Peyer's patch (tissue), 4 donors: ENCODE measurements around the gene ARL17A. TPM values are rescaled to one million over a fixed set of nuclear protein-coding genes. Genes with fewer than 3 reads are reported as not detected.
"Not testable (repeated sequence)": the region's sequence is repeated elsewhere in the genome, so short reads cannot be mapped to it uniquely, and the experiment has no call there.

Source experiments
- DNase-seq, 3 donors: peaks; one replicate each; pipeline ENCODE4 v3.0.0-alpha.2; 2017 to 2019
- H3K27ac ChIP-seq, 4 donors: fragments of 200-600 bp; sonication (generic); one replicate each; pipeline ENCODE4 v1.5.1; 2016 to 2019
- H3K27me3 ChIP-seq, 2 donors: fragments of 200-600 bp; sonication (generic); one replicate each; pipeline ENCODE4 v1.5.1; 2019
- H3K36me3 ChIP-seq, 3 donors: fragments of 200-600 bp; sonication (generic); one replicate each; pipeline ENCODE4 v1.5.1; 2016 to 2019
- H3K4me1 ChIP-seq, 4 donors: fragments of 200-600 bp; sonication (generic); one replicate each; pipeline ENCODE4 v1.5.1; 2016 to 2019
- H3K4me3 ChIP-seq, 4 donors: fragments of 200-600 bp; sonication (generic); 1 replicate in 3 of 4; 2 replicates in 1 of 4; pipeline ENCODE4 v1.5.1; 2016 to 2019; ENCODE audit warnings: mild to moderate bottlenecking in 1 of 4
- H3K9me3 ChIP-seq, 4 donors: fragments of 200-600 bp; sonication (generic); one replicate each; pipeline ENCODE4 v1.5.1; 2016 to 2019; ENCODE audit warnings: mild to moderate bottlenecking in 1 of 4
- total RNA-seq, 4 donors: library from RNA; depleted of rRNA; stranded (reverse); fragments of >200 nt; gene quantifications; one replicate each; pipeline ENCODE4 v1.1.0, GENCODE V29; 2016

ARL17A gene
- total RNA-seq, 4 donors from 2014 or later = 8.2 to 15.0 (median 11.5) TPM

DNA sequence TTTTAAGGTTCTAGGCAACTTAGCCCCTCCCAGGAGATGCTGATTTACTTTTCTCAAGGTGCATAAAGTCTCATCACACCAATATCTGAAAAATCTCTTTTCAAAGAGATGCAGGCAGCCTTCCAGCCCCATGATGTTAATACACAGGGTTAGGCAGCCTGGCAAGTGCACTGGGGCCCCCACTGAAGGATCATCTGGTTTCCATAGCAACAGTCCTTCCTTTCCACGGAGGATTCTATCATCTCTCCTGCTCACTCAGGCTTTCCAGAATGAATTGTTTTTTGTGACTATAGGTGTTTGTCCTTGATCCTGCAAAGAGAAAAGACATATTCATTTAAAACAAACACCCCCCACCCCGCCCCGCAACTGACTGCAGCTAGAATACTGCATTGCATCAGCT lies 6.0 kb upstream of the ARL17A start:
- H3K27ac ChIP-seq, H3K27me3 ChIP-seq, H3K4me1 ChIP-seq, H3K4me3 ChIP-seq, H3K36me3 ChIP-seq, DNase-seq, H3K9me3 ChIP-seq: not testable (repeated sequence)

- not testable (repeated sequence) for DNase-seq, H3K36me3 ChIP-seq, H3K27me3 ChIP-seq, H3K4me1 ChIP-seq, H3K9me3 ChIP-seq
- H3K27ac ChIP-seq = peak overlapping the region in 3 of 4 donors; percentile 40 to 57 (median 52)
- H3K4me3 ChIP-seq = peak overlapping the region in 3 of 4 donors; percentile 22 to 36 (median 30)
Observed at GRCh38 chr17:46580082-46580481, 591 bp upstream of the ARL17A start.

- H3K27me3 ChIP-seq, H3K36me3 ChIP-seq, H3K4me3 ChIP-seq, H3K4me1 ChIP-seq, DNase-seq, H3K9me3 ChIP-seq, H3K27ac ChIP-seq: not testable (repeated sequence)
Observed at GRCh38 chr17:46571796-46572195, 7.7 kb downstream of the ARL17A start.

DNA sequence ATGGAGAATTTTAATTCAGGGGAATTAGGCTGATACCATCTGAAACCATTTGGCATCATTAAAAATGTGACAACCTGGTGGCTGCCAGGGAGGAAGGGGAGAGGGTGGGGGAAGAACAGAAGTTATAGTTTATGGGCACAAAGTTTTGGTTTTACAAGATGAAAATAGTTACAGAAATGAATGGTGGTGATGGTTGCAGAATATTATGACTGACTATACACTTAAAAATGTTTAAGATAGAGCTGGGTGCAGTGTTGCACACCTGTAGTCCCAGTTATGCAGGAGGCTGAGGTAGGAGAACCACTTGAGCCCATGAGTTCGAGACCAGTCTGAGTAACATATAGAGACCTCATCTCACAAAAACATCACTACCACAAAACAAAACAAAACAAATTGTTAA lies 12.5 kb downstream of the ARL17A start:
- DNase-seq, H3K36me3 ChIP-seq, H3K4me3 ChIP-seq, H3K9me3 ChIP-seq, H3K27me3 ChIP-seq, H3K27ac ChIP-seq, H3K4me1 ChIP-seq: not testable (repeated sequence)

GRCh38 chr17:46566284-46566683 lies 13.2 kb downstream of the ARL17A start:
- not testable (repeated sequence) for H3K36me3 ChIP-seq, H3K9me3 ChIP-seq, H3K4me3 ChIP-seq, H3K27me3 ChIP-seq, H3K27ac ChIP-seq, H3K4me1 ChIP-seq, DNase-seq

DNA sequence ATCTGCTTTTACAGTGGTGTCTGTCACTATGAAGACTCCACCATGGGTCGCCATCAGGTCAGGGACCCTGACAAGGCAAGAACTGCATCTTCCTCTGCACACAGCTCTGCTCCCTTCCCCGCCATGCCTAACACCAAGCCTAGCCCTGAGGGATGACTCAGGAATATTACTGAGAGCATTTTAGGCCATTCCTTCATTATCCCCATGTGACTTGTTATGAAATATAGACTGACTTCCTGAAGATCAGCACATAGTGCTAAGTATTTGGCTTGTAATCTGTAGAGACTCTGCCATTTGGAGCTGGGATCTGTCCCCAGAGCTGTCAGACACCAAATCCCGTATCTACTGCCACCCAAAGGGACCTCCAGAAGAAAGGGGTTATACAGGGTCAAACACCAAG lies 19.4 kb downstream of the ARL17A start:
- H3K9me3 ChIP-seq, H3K36me3 ChIP-seq, H3K4me1 ChIP-seq, H3K4me3 ChIP-seq, H3K27ac ChIP-seq, H3K27me3 ChIP-seq, DNase-seq: not testable (repeated sequence)

GRCh38 chr17:46559155-46559554 lies 20.3 kb downstream of the ARL17A start:
- H3K36me3 ChIP-seq, H3K27ac ChIP-seq, H3K4me3 ChIP-seq, H3K9me3 ChIP-seq, H3K4me1 ChIP-seq, H3K27me3 ChIP-seq, DNase-seq: not testable (repeated sequence)

GRCh38 chr17:46548607-46549006 lies 30.9 kb downstream of the ARL17A start:
- H3K4me1 ChIP-seq, DNase-seq, H3K36me3 ChIP-seq, H3K9me3 ChIP-seq, H3K27ac ChIP-seq, H3K4me3 ChIP-seq, H3K27me3 ChIP-seq: not testable (repeated sequence)

DNA sequence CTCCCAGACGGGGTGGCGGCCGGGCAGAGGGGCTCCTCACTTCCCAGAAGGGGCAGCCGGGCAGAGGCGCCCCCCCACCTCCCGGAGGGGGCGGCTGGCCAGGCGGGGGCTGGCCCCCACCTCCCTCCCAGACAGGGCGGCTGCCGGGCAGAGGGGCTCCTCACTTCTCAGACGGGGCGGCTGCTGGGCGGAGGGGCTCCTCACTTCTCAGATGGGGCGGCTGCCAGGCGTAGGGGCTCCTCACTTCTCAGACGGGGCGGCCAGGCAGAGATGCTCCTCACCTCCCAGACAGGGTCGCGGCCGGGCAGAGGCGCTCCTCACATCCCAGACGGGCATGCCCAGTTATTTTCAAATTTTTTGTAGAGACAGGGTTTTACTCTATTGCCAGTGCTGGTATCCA lies 44.8 kb downstream of the ARL17A start:
- not testable (repeated sequence) for H3K4me1 ChIP-seq, DNase-seq, H3K27me3 ChIP-seq, H3K27ac ChIP-seq, H3K9me3 ChIP-seq, H3K36me3 ChIP-seq, H3K4me3 ChIP-seq

GRCh38 chr17:46512168-46512567 lies 67.3 kb downstream of the ARL17A start, which contains the start of gene LRRC37A2:
TSS of gene LRRC37A2 (plus strand) at chr17:46512468. CDS start at chr17:46512713, 245 bp downstream.
- H3K27me3 ChIP-seq, H3K27ac ChIP-seq, H3K4me3 ChIP-seq, H3K4me1 ChIP-seq, H3K36me3 ChIP-seq, DNase-seq, H3K9me3 ChIP-seq: not testable (repeated sequence)

DNA sequence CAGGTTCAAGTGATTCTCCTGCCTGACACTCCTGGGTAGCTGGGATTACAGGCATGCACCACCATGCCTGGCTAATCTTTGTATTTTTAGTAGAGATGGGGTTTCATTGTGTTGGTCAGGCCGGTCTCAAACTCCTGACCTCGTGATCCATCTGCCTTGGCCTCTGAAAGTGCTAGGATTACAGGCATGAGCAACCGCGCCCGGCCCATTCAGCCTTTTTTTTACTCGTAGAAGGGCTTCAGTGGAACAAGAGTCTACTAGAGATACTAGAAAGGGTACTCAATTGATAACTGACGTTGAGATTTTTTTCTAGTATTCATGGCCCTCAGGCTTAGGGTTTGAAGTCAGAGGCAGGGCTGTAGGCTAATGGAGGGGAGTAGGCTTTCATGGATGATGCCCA lies 73.6 kb downstream of the ARL17A start:
- H3K9me3 ChIP-seq, H3K4me1 ChIP-seq, H3K27ac ChIP-seq, H3K27me3 ChIP-seq, H3K4me3 ChIP-seq, H3K36me3 ChIP-seq, DNase-seq: not testable (repeated sequence)

DNA sequence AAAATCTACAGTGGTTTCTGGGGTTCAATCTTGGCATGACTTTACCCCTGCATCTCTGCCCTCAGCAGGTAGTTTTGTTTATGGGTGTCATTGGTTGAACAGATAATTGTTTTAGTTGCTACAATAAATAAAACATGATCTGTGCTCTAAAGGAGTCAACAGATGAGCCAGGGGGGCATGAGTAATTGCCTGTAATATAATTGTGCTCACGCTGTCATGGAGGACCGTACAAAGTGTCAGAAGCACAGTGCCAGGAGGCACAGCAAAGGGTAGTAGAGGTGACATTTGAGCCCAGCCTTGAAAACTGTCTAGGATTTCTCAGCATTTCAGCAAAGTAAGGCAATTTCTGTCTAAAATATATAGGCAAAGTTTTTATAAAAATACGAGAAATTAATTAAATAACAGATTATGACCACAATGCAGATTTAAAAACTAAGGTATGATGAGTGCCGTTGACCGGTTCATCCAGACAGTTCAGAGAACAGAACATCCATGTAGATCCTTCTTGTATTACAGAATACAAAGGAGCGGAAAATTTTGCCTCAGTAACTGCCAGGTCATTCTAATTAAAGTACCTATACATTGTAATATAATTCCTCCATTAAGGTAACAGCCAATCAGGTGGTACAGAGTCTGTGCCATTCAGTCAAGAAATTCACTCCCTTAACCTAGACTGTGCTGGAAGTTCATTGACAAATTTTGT lies 79.9 kb downstream of the ARL17A start:
- not testable (repeated sequence) for H3K27ac ChIP-seq, H3K36me3 ChIP-seq, DNase-seq, H3K27me3 ChIP-seq, H3K9me3 ChIP-seq, H3K4me3 ChIP-seq, H3K4me1 ChIP-seq

GRCh38 chr17:46492021-46492420 lies 87.5 kb downstream of the ARL17A start:
- H3K4me3 ChIP-seq, H3K27me3 ChIP-seq, DNase-seq, H3K9me3 ChIP-seq, H3K4me1 ChIP-seq, H3K27ac ChIP-seq, H3K36me3 ChIP-seq: not testable (repeated sequence)

DNA sequence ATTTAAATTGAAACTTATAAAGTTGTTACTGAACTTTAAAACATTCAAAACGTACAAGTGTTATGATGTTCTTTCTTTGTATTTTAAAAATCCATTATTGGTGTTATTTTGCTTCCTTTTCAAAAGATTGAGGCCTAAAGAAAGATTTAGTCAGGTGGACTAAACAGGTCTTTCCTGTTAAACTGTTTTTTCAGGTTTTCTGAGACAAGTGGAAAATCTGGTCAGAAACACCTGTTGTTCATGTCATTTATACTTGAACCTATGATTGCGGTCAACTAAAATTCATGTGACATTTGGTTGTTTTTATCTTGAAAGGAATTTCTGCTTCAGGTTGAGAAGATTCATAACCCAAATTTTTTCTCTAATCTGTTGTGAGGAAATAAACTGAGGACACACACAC lies 98.2 kb downstream of the ARL17A start:
- H3K36me3 ChIP-seq, H3K27me3 ChIP-seq, DNase-seq, H3K27ac ChIP-seq, H3K4me3 ChIP-seq, H3K9me3 ChIP-seq, H3K4me1 ChIP-seq: not testable (repeated sequence)

GRCh38 chr17:46478823-46479222 lies 100.7 kb downstream of the ARL17A start:
- not testable (repeated sequence) for H3K27ac ChIP-seq, H3K4me3 ChIP-seq, H3K4me1 ChIP-seq, H3K9me3 ChIP-seq, H3K36me3 ChIP-seq, H3K27me3 ChIP-seq, DNase-seq

DNA sequence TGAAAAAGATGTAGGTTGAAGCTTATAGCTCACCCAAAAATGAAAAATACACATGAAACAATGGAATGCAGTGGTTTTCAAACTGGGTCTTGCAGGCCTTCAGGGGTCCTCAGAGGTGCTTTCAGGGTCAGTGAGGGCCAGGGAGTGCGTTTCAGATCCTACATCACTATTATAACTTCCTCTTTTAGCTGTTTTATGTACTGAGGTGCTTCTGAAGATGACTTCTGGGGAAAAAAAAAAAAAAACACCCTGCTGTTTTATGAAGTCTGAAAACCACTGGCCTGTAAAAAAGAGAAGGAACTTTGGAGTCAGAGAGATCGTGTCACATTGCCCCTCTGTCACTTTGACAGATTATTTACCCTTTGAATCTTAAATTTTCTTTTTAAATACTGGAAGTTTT lies 103.9 kb downstream of the ARL17A start:
- H3K4me3 ChIP-seq, H3K27ac ChIP-seq, H3K9me3 ChIP-seq, H3K27me3 ChIP-seq, H3K4me1 ChIP-seq, DNase-seq, H3K36me3 ChIP-seq: not testable (repeated sequence)
